Activated CD4-positive, alpha-beta T cell treated with anti-CD3 and anti-CD28 coated beads for 1 hour (primary cell): Measurements from ENCODE around the gene ARL6IP1.
"Not testable (repeated sequence)": the region's sequence is repeated elsewhere in the genome, so short reads cannot be mapped to it uniquely, and the experiment has no call there.

ENCODE experiments used
- DNase-seq: peaks from one replicate; pipeline ENCODE4 v3.0.0-alpha.2; 2020

ARL6IP1 gene

GRCh38 chr16:18757960-18758660 is 43.2 kb downstream of the ARL6IP1 start:
- DNase-seq, result not testable (repeated sequence)

DNA sequence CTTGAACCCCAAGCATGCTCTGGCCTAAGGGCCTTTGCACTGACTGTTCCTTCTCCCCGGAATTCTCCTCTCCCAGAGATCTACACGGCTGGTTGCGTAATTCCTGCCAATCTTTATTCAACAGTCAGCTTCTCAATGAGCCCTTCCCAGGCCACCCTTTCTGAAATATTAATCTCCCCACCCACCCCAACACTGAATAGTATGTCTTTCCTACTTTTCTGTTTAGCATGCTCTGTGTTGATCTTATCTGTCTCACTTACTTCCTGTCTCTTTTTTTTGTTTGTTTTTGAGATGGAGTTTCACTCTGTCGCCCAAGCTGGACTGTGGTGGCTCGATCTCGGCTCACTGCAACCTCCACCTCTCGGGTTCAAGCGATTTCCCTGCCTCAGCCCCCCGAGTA is 44.7 kb downstream of the ARL6IP1 start:
- DNase-seq, result not testable (repeated sequence)

DNA sequence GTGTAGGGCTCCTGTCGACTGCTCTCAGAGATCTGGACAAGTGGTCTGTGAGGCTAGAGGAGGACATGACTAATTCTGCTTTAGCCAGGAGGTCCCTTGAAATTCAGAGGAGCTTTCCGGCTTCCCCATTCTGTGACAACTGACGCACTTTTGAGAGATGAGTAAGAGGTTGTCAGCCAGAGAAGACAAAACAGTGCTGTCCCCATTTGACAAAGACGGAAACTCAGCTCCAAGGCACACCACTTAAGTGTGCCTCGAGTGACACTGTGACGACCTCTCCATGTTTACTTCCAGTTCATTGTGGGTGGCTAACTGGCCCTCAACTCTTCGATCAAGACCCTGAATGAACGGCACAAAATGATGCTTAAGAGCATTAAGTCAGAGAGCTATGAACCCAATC is 58.5 kb downstream of the ARL6IP1 start:
- DNase-seq, result not testable (repeated sequence)
